HepG2 (cell line): ENCODE data around the gene CARMIL3. TPM values are rescaled to one million over a fixed set of nuclear protein-coding genes. Genes with fewer than 3 reads are reported as not detected.

Experiments
- CREB1 ChIP-seq, 2 experiments: fragments of 450-650 bp in 1 of 2; IDR thresholded peaks; 2 replicates each; pipeline ENCODE4 v1.6.1; 2016 to 2017; ENCODE audit warnings: control low read depth in 1 of 2, mild to moderate bottlenecking in 1 of 2, missing compliant biosample characterization in 1 of 2, missing genetic modification characterization in 1 of 2
- ETS1 ChIP-seq: sonication (generic); formaldehyde crosslinking; IDR thresholded peaks from 2 replicates; pipeline ENCODE4 v1.4.0; 2020; ENCODE audit warnings: missing genetic modification reagents
- HMG20B ChIP-seq: conservative IDR thresholded peaks from 2 replicates; pipeline ENCODE4 v1.6.1; 2016; ENCODE audit warnings: missing genetic modification reagents, missing compliant biosample characterization
- KDM5B ChIP-seq: sonication (generic); formaldehyde crosslinking; IDR thresholded peaks from 2 replicates; pipeline ENCODE4 v1.4.0; 2020; ENCODE audit warnings: missing genetic modification reagents, mild to moderate bottlenecking, borderline replicate concordance
- NPAS2 ChIP-seq: sonication (generic); formaldehyde crosslinking; IDR thresholded peaks from 2 replicates; pipeline ENCODE4 v1.8.0; 2022; ENCODE audit warnings: mild to moderate bottlenecking, missing genetic modification reagents, borderline replicate concordance
- RERE ChIP-seq: IDR thresholded peaks from 2 replicates; pipeline ENCODE4 v1.6.1; 2016; ENCODE audit warnings: low read depth, missing genetic modification reagents, missing compliant biosample characterization
- SPEN ChIP-seq: sonication (generic); formaldehyde crosslinking; IDR thresholded peaks from 2 replicates; pipeline ENCODE4 v1.5.1; 2020; ENCODE audit warnings: low read depth, mild to moderate bottlenecking, missing genetic modification reagents
- ZFP36L1 ChIP-seq: sonication (generic); formaldehyde crosslinking; IDR thresholded peaks from 2 replicates; pipeline ENCODE4 v1.8.0; 2022; ENCODE audit warnings: mild to moderate bottlenecking, missing genetic modification reagents, moderate library complexity
- ZNF260 ChIP-seq: sonication (generic); formaldehyde crosslinking; IDR thresholded peaks from 2 replicates; pipeline ENCODE4 v1.4.0; 2020; ENCODE audit warnings: missing genetic modification reagents, low read depth, mild to moderate bottlenecking, borderline replicate concordance
- ZNF574 ChIP-seq: sonication (generic); formaldehyde crosslinking; IDR thresholded peaks from 2 replicates; pipeline ENCODE4 v1.4.0; 2020; ENCODE audit warnings: missing genetic modification reagents
- polyA plus RNA-seq, 8 experiments: library from polyadenylated mRNA; depleted of rRNA in 3 of 8; stranded (reverse) in 7 of 8; unstranded in 1 of 8; fragments of >200 nt; fragmentation: Illumina TruSeq in 4 of 8; extraction: Trizol in 4 of 8; gene quantifications; 2 replicates each; pipeline versions ENCODE4 v1.2.1 to v1.2.3, GENCODE V29; 2011 to 2016; ENCODE audit warnings: low read depth in 4 of 8, missing spikeins in 1 of 8, mixed read lengths in 1 of 8; ENCODE audit not compliant: insufficient read depth in 1 of 8
- total RNA-seq, 5 experiments: library from RNA; depleted of rRNA; stranded (reverse); fragments of >200 nt; fragmentation: Illumina TruSeq; extraction: Trizol; gene quantifications; 2 replicates each; pipeline ENCODE4 v1.2.3, GENCODE V29; 2016; ENCODE audit warnings: low read depth in 1 of 5
- TF ChIP-seq, protein P1 (sequence below): sonication (generic); formaldehyde crosslinking; IDR thresholded peaks from 2 replicates; pipeline ENCODE4 v1.5.0; 2020; ENCODE audit warnings: mild to moderate bottlenecking, missing genetic modification reagents, borderline replicate concordance
- TF ChIP-seq, protein P2 (sequence below): sonication (generic); formaldehyde crosslinking; IDR thresholded peaks from 2 replicates; pipeline ENCODE4 v1.4.0; 2020; ENCODE audit warnings: mild to moderate bottlenecking, missing genetic modification reagents

Gene CARMIL3
- total and polyA plus RNA-seq, 2 of the 13 experiments (the other 11 are each of a cell fraction or from before 2014, with no cell fraction given): 0.27 to 0.55 TPM

- TF ChIP-seq, protein P1, sequence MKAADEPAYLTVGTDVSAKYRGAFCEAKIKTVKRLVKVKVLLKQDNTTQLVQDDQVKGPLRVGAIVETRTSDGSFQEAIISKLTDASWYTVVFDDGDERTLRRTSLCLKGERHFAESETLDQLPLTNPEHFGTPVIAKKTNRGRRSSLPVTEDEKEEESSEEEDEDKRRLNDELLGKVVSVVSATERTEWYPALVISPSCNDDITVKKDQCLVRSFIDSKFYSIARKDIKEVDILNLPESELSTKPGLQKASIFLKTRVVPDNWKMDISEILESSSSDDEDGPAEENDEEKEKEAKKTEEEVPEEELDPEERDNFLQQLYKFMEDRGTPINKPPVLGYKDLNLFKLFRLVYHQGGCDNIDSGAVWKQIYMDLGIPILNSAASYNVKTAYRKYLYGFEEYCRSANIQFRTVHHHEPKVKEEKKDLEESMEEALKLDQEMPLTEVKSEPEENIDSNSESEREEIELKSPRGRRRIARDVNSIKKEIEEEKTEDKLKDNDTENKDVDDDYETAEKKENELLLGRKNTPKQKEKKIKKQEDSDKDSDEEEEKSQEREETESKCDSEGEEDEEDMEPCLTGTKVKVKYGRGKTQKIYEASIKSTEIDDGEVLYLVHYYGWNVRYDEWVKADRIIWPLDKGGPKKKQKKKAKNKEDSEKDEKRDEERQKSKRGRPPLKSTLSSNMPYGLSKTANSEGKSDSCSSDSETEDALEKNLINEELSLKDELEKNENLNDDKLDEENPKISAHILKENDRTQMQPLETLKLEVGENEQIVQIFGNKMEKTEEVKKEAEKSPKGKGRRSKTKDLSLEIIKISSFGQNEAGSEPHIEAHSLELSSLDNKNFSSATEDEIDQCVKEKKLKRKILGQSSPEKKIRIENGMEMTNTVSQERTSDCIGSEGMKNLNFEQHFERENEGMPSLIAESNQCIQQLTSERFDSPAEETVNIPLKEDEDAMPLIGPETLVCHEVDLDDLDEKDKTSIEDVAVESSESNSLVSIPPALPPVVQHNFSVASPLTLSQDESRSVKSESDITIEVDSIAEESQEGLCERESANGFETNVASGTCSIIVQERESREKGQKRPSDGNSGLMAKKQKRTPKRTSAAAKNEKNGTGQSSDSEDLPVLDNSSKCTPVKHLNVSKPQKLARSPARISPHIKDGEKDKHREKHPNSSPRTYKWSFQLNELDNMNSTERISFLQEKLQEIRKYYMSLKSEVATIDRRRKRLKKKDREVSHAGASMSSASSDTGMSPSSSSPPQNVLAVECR (CRISPR knock-in tag): peak; percentile 95
- no peak for TF ChIP-seq ZNF260 (CRISPR knock-in tag)
- TF ChIP-seq HMG20B (CRISPR knock-in tag): peak; percentile 75; the same call in 1 of the 2 replicates
- TF ChIP-seq, protein P2, sequence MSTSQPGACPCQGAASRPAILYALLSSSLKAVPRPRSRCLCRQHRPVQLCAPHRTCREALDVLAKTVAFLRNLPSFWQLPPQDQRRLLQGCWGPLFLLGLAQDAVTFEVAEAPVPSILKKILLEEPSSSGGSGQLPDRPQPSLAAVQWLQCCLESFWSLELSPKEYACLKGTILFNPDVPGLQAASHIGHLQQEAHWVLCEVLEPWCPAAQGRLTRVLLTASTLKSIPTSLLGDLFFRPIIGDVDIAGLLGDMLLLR (CRISPR knock-in tag): peak; percentile 99
- TF ChIP-seq CREB1 (IDR thresholded peaks at IDR 0.05): peak; percentile 99
- TF ChIP-seq CREB1 (CRISPR knock-in tag; IDR thresholded peaks at IDR 0.05): no peak
- TF ChIP-seq ZNF574: peak; percentile 88
- TF ChIP-seq SPEN: peak; percentile 98
- TF ChIP-seq ETS1 (CRISPR knock-in tag): no peak
- no peak; the same call in 1 of the 2 replicates for TF ChIP-seq RERE (CRISPR knock-in tag)
- no peak for TF ChIP-seq NPAS2
- TF ChIP-seq ZFP36L1 (CRISPR knock-in tag): peak; percentile 57; the same call in 1 of the 2 replicates
- TF ChIP-seq KDM5B (CRISPR knock-in tag): peak; percentile 98
Measured at GRCh38 chr14:24114532-24115421, 63.0 kb downstream of the CARMIL3 start, which contains the start of the genes DCAF11 and NRL (continued).
